HepG2 (cell line): ENCODE data around the gene IZUMO4. TPM values are rescaled to one million over a fixed set of nuclear protein-coding genes. Genes with fewer than 3 reads are reported as not detected.
A peak's percentile ranks its signal among the peaks of the same experiment; 100 is the strongest.
"Not testable (repeated sequence)": the region's sequence is repeated elsewhere in the genome, so short reads cannot be mapped to it uniquely, and the experiment has no call there.

ENCODE experiments used
- BRD4 ChIP-seq: sonication (generic); formaldehyde crosslinking; IDR thresholded peaks from 2 replicates; pipeline ENCODE4 v1.4.0; 2020; ENCODE audit warnings: missing genetic modification reagents
- DMAP1 ChIP-seq: IDR thresholded peaks from 2 replicates; pipeline ENCODE4 v1.6.1; 2016
- GLI4 ChIP-seq: sonication (generic); formaldehyde crosslinking; IDR thresholded peaks from 2 replicates; pipeline ENCODE4 v1.5.1; 2020; ENCODE audit warnings: missing genetic modification reagents, mild to moderate bottlenecking, moderate library complexity, borderline replicate concordance
- HIVEP1 ChIP-seq: sonication (generic); formaldehyde crosslinking; IDR thresholded peaks from 2 replicates; pipeline ENCODE4 v1.4.0; 2020; ENCODE audit warnings: mild to moderate bottlenecking, missing genetic modification reagents
- IKZF4 ChIP-seq: sonication (generic); formaldehyde crosslinking; IDR thresholded peaks from 2 replicates; pipeline ENCODE4 v1.5.1; 2020; ENCODE audit warnings: borderline replicate concordance, mild to moderate bottlenecking, low read depth, missing genetic modification reagents; ENCODE audit errors: not compliant biosample characterization
- KMT2A ChIP-seq: sonication (generic); formaldehyde crosslinking; IDR thresholded peaks from 2 replicates; pipeline ENCODE4 v1.4.0; 2020; ENCODE audit warnings: missing genetic modification reagents
- NAIF1 ChIP-seq: sonication (generic); formaldehyde crosslinking; IDR thresholded peaks from 2 replicates; pipeline ENCODE4 v1.5.0; 2020; ENCODE audit warnings: mild to moderate bottlenecking, missing genetic modification reagents, borderline replicate concordance
- NONO ChIP-seq, 2 experiments: fragments of 450-650 bp in 1 of 2; sonication (generic) in 1 of 2; formaldehyde crosslinking in 1 of 2; IDR thresholded peaks in 1 of 2; conservative IDR thresholded peaks in 1 of 2; 2 replicates each; pipeline versions ENCODE4 v1.6.1 to v1.8.0; 2017 to 2022; ENCODE audit warnings: mild to moderate bottlenecking in 1 of 2, missing genetic modification reagents in 1 of 2, moderate library complexity in 1 of 2
- TEAD3 ChIP-seq: optimal IDR thresholded peaks from 2 replicates; pipeline ENCODE3; 2016; ENCODE audit warnings: borderline replicate concordance
- ZBTB3 ChIP-seq: sonication (generic); formaldehyde crosslinking; IDR thresholded peaks from 2 replicates; pipeline ENCODE4 v1.4.0; 2020; ENCODE audit warnings: low read depth, mild to moderate bottlenecking, moderate library complexity, missing genetic modification reagents, borderline replicate concordance
- ZBTB37 ChIP-seq: sonication (generic); formaldehyde crosslinking; IDR thresholded peaks from 2 replicates; pipeline ENCODE4 v1.4.0; 2020; ENCODE audit warnings: mild to moderate bottlenecking, missing genetic modification reagents
- ZKSCAN8 ChIP-seq: IDR thresholded peaks from 2 replicates; pipeline ENCODE4 v1.6.1; 2016; ENCODE audit warnings: borderline replicate concordance, missing genetic modification reagents, missing compliant biosample characterization
- ZMYM3 ChIP-seq: sonication (generic); formaldehyde crosslinking; IDR thresholded peaks from 2 replicates; pipeline ENCODE4 v1.5.1; 2020; ENCODE audit warnings: mild to moderate bottlenecking, missing genetic modification reagents
- ZNF136 ChIP-seq: sonication (generic); formaldehyde crosslinking; IDR thresholded peaks from 2 replicates; pipeline ENCODE4 v1.8.1; 2022; ENCODE audit warnings: low read depth, mild to moderate bottlenecking, moderate library complexity, missing genetic modification reagents
- ZNF343 ChIP-seq: sonication (generic); formaldehyde crosslinking; IDR thresholded peaks from 2 replicates; pipeline ENCODE4 v1.4.0; 2020; ENCODE audit warnings: mild to moderate bottlenecking, missing genetic modification reagents
- ZNF556 ChIP-seq: sonication (generic); formaldehyde crosslinking; IDR thresholded peaks from 2 replicates; pipeline ENCODE4 v1.4.0; 2020; ENCODE audit warnings: mild to moderate bottlenecking, missing genetic modification reagents, borderline replicate concordance
- polyA plus RNA-seq, 8 experiments: library from polyadenylated mRNA; depleted of rRNA in 3 of 8; stranded (reverse) in 7 of 8; unstranded in 1 of 8; fragments of >200 nt; fragmentation: Illumina TruSeq in 4 of 8; extraction: Trizol in 4 of 8; gene quantifications; 2 replicates each; pipeline versions ENCODE4 v1.2.1 to v1.2.3, GENCODE V29; 2011 to 2016; ENCODE audit warnings: low read depth in 4 of 8, missing spikeins in 1 of 8, mixed read lengths in 1 of 8; ENCODE audit not compliant: insufficient read depth in 1 of 8
- total RNA-seq, 5 experiments: library from RNA; depleted of rRNA; stranded (reverse); fragments of >200 nt; fragmentation: Illumina TruSeq; extraction: Trizol; gene quantifications; 2 replicates each; pipeline ENCODE4 v1.2.3, GENCODE V29; 2016; ENCODE audit warnings: low read depth in 1 of 5
- TF ChIP-seq, protein P1 (sequence below), 2 experiments: sonication (generic) in 1 of 2; formaldehyde crosslinking in 1 of 2; IDR thresholded peaks; 2 replicates each; pipeline versions ENCODE4 v1.4.0 to v1.6.1; 2018 to 2020; ENCODE audit warnings: missing genetic modification reagents in 2 of 2, borderline replicate concordance in 1 of 2, low read depth in 1 of 2, mild to moderate bottlenecking in 1 of 2, missing biosample characterization in 1 of 2
- TF ChIP-seq, protein P2 (sequence below): sonication (generic); formaldehyde crosslinking; IDR thresholded peaks from 2 replicates; pipeline ENCODE4 v1.4.0; 2020; ENCODE audit warnings: missing genetic modification reagents
- TF ChIP-seq, protein P3 (sequence below): sonication (generic); formaldehyde crosslinking; IDR thresholded peaks from 2 replicates; pipeline ENCODE4 v1.5.1; 2020; ENCODE audit warnings: mild to moderate bottlenecking, missing genetic modification reagents, moderate library complexity
- TF ChIP-seq, protein P4 (sequence below): IDR thresholded peaks from 2 replicates; pipeline ENCODE4 v1.6.1; 2012; ENCODE audit warnings: inconsistent platforms

Gene IZUMO4
- total and polyA plus RNA-seq, 2 of the 13 experiments (the other 11 are each of a cell fraction or from before 2014, with no cell fraction given), result 0.77 to 3.9 TPM

DNA sequence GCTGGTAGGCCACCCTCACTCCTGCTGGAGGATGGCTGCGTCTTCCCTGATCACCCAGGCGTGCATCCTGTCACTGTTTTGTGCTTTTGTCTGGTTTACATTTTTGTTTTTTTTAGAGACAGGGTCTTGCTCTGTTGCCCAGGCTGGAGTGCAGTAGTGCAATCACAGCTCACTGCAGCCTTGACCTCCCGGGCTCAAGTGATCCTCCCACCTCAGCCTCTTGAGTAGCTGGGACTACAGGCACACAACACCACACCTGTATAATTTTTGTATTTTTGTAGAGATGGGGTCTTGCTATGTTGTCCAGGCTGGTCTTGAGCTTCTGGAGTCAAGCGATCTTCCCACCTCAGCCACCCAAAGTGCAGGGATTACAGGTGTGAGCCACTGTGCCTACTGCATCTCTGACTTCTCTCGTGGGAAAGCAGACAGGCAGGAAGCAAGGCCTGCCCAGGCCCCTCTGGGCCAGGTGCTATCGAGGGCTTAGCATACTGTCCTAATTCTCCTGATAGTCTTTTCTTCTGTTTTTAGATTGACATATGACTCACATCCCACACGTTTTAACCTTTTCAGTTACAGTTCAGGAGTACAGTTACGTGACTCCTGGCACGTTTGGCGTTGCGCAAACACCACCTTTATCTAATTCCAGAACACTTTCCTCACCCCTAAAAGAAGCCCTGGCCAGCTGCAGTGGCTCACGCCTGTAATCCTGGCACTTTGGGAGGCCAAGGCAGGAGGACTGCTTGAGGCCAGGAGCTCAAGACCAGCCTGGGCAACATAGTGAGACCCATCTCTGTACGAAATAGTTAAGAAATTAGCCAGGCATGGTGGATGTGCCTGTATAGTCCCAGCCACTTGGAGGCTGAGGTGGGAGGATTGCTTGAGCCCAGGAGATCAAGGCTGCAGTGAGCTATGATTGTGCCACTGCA, 9.8 kb upstream of the IZUMO4 start (continued):
- TF ChIP-seq, protein P1, sequence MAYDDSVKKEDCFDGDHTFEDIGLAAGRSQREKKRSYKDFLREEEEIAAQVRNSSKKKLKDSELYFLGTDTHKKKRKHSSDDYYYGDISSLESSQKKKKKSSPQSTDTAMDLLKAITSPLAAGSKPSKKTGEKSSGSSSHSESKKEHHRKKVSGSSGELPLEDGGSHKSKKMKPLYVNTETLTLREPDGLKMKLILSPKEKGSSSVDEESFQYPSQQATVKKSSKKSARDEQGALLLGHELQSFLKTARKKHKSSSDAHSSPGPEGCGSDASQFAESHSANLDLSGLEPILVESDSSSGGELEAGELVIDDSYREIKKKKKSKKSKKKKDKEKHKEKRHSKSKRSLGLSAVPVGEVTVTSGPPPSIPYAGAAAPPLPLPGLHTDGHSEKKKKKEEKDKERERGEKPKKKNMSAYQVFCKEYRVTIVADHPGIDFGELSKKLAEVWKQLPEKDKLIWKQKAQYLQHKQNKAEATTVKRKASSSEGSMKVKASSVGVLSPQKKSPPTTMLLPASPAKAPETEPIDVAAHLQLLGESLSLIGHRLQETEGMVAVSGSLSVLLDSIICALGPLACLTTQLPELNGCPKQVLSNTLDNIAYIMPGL (CRISPR knock-in tag; IDR thresholded peaks at IDR 0.05; ENCODE audit: borderline replicate concordance in 1 of 2, low read depth in 1 of 2), result 0 out of 4 replicates have a peak, but pooled peaks have one; percentile 23 to 47
- TF ChIP-seq ZBTB37 (CRISPR knock-in tag) (peak; percentile 43; the same call in 1 of the 2 replicates), ZBTB3 (peak; percentile 93), ZNF136 (CRISPR knock-in tag) (peak; percentile 85), HIVEP1 (CRISPR knock-in tag) (0 out of 2 replicates have a peak, but pooled peaks have one; percentile 72), BRD4 (CRISPR knock-in tag) (peak; percentile 80; the same call in 1 of the 2 replicates), KMT2A (CRISPR knock-in tag) (peak; percentile 68; the same call in 1 of the 2 replicates), TEAD3 (CRISPR knock-in tag) (peak; percentile 73), ZKSCAN8 (peak; percentile 85; the same call in 1 of the 2 replicates), DMAP1 (CRISPR knock-in tag) (peak; percentile 81), IKZF4 (CRISPR knock-in tag) (peak; percentile 47), ZNF343 (CRISPR knock-in tag) (peak; percentile 53; the same call in 1 of the 2 replicates), NAIF1 (peak; percentile 63; the same call in 1 of the 2 replicates), NONO (CRISPR knock-in tag; conservative IDR thresholded peaks at IDR 0.05) (peak; percentile 84), ZNF556 (peak; percentile 85), ZMYM3 (peak; percentile 94), GLI4 (CRISPR knock-in tag) (peak; percentile 73)
- TF ChIP-seq, protein P2, sequence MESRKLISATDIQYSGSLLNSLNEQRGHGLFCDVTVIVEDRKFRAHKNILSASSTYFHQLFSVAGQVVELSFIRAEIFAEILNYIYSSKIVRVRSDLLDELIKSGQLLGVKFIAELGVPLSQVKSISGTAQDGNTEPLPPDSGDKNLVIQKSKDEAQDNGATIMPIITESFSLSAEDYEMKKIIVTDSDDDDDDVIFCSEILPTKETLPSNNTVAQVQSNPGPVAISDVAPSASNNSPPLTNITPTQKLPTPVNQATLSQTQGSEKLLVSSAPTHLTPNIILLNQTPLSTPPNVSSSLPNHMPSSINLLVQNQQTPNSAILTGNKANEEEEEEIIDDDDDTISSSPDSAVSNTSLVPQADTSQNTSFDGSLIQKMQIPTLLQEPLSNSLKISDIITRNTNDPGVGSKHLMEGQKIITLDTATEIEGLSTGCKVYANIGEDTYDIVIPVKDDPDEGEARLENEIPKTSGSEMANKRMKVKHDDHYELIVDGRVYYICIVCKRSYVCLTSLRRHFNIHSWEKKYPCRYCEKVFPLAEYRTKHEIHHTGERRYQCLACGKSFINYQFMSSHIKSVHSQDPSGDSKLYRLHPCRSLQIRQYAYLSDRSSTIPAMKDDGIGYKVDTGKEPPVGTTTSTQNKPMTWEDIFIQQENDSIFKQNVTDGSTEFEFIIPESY (CRISPR knock-in tag), result peak; percentile 64; the same call in 1 of the 2 replicates
- TF ChIP-seq, protein P3, sequence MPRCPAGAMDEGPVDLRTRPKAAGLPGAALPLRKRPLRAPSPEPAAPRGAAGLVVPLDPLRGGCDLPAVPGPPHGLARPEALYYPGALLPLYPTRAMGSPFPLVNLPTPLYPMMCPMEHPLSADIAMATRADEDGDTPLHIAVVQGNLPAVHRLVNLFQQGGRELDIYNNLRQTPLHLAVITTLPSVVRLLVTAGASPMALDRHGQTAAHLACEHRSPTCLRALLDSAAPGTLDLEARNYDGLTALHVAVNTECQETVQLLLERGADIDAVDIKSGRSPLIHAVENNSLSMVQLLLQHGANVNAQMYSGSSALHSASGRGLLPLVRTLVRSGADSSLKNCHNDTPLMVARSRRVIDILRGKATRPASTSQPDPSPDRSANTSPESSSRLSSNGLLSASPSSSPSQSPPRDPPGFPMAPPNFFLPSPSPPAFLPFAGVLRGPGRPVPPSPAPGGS, result peak; percentile 78; the same call in 1 of the 2 replicates
- not testable (repeated sequence) for TF ChIP-seq NONO (IDR thresholded peaks at IDR 0.05)
- TF ChIP-seq, protein P4, sequence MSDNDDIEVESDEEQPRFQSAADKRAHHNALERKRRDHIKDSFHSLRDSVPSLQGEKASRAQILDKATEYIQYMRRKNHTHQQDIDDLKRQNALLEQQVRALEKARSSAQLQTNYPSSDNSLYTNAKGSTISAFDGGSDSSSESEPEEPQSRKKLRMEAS, result peak; percentile 83
